Diencephalon (tissue), 1 donor: ENCODE results near the gene CTNND2. TPM values are rescaled to one million over a fixed set of nuclear protein-coding genes. Genes with fewer than 3 reads are reported as not detected.

Source experiments
- small RNA-seq: library from RNA; depleted of rRNA; stranded (forward); fragments of <200 nt; gene quantifications from one replicate; pipeline ENCODE3, GENCODE V24; 2014
- total RNA-seq: library from RNA; depleted of rRNA; stranded (reverse); fragments of >200 nt; gene quantifications from one replicate; pipeline ENCODE4 v1.2.3, GENCODE V29; 2014

The CTNND2 gene
- 99.7 TPM for total RNA-seq

GRCh38 chr5:11904265-11904906 is at the start of gene CTNND2:
Gene CTNND2, minus strand, starts transcription at chr5:11904446. Its CDS starts 593 bp downstream, at chr5:11903853.

Small RNA genes within 50 kb of the gene (small RNA-seq; reads per million reads assigned to genes)
- not detected for gene RNU6-429P
